PFSK-1 (cell line): ENCODE measurements around the gene COPA.

Source experiments
- POLR2AphosphoS5 ChIP-seq: IDR thresholded peaks from 2 replicates; pipeline ENCODE4 v1.6.1; 2012; ENCODE audit warnings: low read depth, mild to moderate bottlenecking, control low read depth, low read length, moderate library complexity
- TAF1 ChIP-seq: IDR thresholded peaks from 2 replicates; pipeline ENCODE4 v1.6.1; 2012; ENCODE audit warnings: low read length, control low read depth, borderline replicate concordance; ENCODE audit not compliant: insufficient read depth

DNA sequence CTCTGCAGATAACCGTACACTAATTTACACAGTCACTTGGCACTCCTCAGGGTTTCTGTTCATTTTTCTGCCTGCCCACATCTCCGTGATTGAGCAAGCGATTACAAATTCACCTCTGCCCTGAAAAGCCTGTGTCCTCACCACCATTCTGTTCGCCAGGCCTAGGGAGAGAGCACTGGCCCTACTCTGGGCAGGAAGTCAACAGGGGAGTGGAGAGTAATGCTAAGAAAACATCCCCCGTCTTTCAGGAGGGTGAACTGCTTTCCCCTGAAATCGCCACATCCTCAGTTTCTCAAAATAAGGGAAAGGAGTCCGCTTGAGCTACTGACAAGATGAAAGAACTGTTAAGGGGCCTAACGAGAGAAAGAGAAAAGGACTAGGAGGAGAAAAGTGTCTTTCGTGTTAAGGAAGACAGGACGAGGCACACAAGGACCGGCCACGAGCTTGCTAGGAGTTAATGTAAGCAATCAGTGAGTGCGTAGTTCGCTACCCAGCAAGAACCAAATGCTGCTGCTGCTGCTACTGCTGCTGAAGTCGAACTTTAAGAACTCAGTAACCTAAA, 58.7 kb downstream of the COPA start:
- TF ChIP-seq POLR2AphosphoS5 (no peak), TAF1 (no peak)
